Activated CD4-positive, alpha-beta T cell treated with anti-CD3 and anti-CD28 coated beads, Interleukin-2, amount 10 ng/mL, durations not matched to agents 24 days and 14 days (primary cell): Measurements from ENCODE around the gene CYP4F8. TPM values are rescaled to one million over a fixed set of nuclear protein-coding genes. Genes with fewer than 3 reads are reported as not detected.

Experiments
- DNase-seq: peaks from one replicate; pipeline ENCODE4 v3.0.0; 2022
- H3K27ac Mint-ChIP-seq: one replicate; pipeline ENCODE4 v1.8.0; 2022; ENCODE audit warnings: mild to moderate bottlenecking, mixed read lengths
- H3K27me3 Mint-ChIP-seq: one replicate; pipeline ENCODE4 v1.8.0; 2022; ENCODE audit warnings: mixed read lengths
- H3K36me3 Mint-ChIP-seq: one replicate; pipeline ENCODE4 v1.8.0; 2022; ENCODE audit warnings: low read depth, mild to moderate bottlenecking, mixed read lengths
- H3K4me1 Mint-ChIP-seq: one replicate; pipeline ENCODE4 v1.8.0; 2021; ENCODE audit warnings: mixed read lengths
- H3K4me3 Mint-ChIP-seq: one replicate; pipeline ENCODE4 v1.8.0; 2022; ENCODE audit warnings: mild to moderate bottlenecking, moderate library complexity, mixed read lengths
- H3K9me3 Mint-ChIP-seq: one replicate; pipeline ENCODE4 v1.8.0; 2021; ENCODE audit warnings: mixed read lengths
- intact Hi-C: fragments of 100-400 bp; cut with micrococcal nuclease; formaldehyde crosslinking; loops from one replicate; pipeline ENCODE4 v1.15.1; 2023
- total RNA-seq: library from RNA; stranded (reverse); gene quantifications from 2 replicates; pipeline ENCODE4 v1.2.3, GENCODE V29; 2022

Gene CYP4F8
- total RNA-seq, 1 donor from 2014 or later: not detected

DNA sequence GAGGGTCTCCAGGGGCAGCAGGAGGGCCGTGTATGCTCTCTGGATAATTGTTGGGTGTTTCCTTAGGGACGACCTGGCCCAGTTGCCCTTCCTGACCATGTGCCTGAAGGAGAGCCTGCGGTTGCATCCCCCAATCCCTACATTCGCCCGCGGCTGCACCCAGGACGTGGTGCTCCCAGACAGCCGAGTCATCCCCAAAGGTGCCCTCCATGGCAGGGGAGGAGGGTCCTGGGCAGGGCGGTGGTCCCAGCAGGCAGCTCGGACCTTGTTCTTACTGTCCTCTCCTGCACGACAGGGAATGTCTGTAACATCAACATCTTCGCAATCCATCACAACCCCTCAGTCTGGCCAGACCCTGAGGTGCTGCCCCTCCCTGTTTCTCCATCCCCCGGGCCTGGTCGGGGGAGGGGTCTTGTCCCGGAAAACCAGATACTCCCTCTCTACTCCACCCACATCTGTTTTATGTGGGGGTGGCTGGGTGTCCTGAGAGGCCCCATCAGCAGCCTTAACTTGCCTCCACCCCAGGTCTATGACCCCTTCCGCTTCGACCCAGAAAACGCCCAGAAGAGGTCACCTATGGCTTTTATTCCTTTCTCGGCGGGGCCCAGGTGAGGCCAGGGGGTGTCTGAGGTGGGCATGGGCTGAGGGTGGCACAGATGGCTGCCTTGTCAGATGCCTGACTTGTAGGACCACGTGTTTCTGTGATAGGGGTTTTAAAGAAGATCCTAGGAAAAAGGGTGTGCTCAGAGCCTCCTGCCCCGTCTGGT lies 13.4 kb downstream of the CYP4F8 start:
- peaks cover 6% of the 10 kb centered on the region for H3K27me3 Mint-ChIP-seq
- H3K4me1 Mint-ChIP-seq: no peaks in the 10 kb centered on the region
- no peaks in the 10 kb centered on the region for H3K36me3 Mint-ChIP-seq
- H3K4me3 Mint-ChIP-seq: no peak overlapping the region
- no peaks in the 10 kb centered on the region for H3K9me3 Mint-ChIP-seq
- no peak overlapping the region for H3K27ac Mint-ChIP-seq
- no peak for DNase-seq
- intact Hi-C loops: loop anchor here (1.0 to 10.0 kb wide), 3 partner anchors 241 to 554 kb away; no protein-coding TSS in a partner anchor

DNA sequence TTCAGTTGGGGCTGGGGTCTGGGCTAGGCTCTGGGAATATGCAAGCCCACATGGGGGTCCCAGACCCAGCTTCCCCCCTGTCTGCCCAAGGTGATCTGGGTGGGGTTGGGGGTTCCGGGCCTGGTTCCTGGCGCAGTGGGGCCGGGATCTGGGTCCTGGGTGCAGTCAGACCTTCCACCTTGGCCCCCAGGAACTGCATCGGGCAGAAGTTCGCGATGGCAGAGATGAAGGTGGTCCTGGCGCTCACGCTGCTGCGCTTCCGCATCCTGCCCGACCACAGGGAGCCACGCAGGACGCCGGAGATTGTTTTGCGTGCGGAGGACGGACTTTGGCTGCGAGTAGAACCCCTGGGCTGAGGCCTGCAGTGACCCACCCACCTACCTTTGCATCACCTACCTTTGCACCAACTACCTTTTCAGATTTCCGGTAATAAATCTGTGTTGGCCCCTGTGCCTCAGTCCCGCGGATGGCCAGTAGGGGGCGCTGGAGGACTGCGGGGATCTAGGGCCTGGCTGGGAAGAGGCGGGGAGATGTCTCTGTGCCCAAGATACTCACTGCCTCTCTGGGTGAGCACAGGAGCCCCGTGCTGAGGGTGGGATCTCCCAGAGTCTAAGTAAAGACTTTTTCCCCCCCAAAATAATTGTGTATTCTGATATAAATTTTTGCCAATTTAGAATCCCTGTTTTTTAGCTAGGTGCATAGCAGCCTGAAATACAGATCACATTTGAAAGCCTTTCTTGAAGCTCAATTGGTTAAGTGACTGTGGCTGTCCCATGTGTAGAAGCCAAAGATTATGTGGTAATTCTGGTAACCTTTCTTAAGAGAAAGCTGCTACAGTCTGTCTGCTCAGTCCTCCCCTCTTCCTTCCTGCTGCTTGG lies 14.2 kb downstream of the CYP4F8 start:
- DNase-seq: peak; percentile 96
- H3K4me3 Mint-ChIP-seq: no peak overlapping the region
- intact Hi-C loops: loop anchor here (1.0 to 10.0 kb wide), 3 partner anchors 240 to 553 kb away; no protein-coding TSS in a partner anchor
- H3K36me3 Mint-ChIP-seq: no peaks in the 10 kb centered on the region
- H3K27ac Mint-ChIP-seq: no peak overlapping the region
- H3K4me1 Mint-ChIP-seq: no peaks in the 10 kb centered on the region
- no peaks in the 10 kb centered on the region for H3K9me3 Mint-ChIP-seq
- H3K27me3 Mint-ChIP-seq: peaks cover 10% of the 10 kb centered on the region

DNA sequence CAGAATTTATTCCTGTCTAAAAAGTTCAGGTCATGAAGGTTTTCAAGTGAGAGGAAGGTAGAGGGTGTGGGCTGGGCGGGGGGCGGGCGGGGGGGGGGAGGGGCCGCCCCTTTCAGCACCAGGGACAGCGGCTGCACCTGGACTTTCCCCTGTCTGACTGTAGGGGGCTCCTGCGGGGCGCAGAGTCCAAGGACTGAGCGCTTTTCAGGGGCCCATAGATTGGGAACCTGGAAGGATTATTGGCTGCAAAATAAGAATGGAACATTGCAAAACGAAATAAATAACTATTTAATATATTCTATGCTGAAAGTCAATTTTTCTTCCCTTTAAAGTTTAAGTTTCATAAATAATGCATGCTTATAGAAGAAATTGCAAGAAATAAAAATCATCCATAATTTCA lies 16.8 kb downstream of the CYP4F8 start:
- Mint-ChIP-seq H3K4me3 (no peak overlapping the region), H3K27ac (no peak overlapping the region), H3K27me3 (peaks cover 11% of the 10 kb centered on the region), H3K9me3 (no peaks in the 10 kb centered on the region), H3K4me1 (no peaks in the 10 kb centered on the region), H3K36me3 (no peaks in the 10 kb centered on the region)
- peak; percentile 67 for DNase-seq
- intact Hi-C loops: no loop called here

DNA sequence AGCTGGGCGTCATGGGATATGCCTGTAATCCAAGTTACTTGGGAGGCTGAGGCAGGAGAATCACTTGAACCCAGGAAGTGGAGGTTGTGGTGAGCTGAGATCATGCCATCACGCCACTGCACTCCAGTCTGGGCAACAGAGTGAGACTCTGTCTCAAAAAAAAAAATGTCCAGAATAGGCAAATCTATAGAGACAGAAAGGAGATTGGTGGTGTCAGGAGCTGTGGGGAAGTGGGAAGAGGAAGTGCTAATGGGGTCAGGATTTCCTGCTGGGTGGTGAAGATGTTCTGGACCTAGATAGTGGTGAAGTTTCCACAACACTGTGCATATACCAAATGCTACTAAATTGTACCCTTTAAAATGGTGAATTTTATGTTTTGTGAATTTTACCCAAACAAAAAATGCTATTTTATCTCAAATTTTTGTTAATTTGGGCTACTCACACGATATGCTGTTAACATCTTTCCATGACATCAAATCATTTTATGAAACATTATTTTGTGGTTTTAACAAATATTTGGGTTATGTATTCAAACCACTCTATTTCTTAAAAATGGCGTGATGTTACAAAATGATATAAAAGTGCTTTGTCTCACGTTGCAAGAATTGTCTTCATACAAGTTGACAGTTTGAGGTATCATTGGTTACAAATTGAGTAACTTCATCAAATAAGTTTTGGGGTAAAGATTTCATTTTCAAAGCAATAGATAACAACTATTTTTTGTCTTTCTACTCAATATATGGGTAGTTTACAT lies 18.2 kb downstream of the CYP4F8 start:
- intact Hi-C loops: no loop called here
- DNase-seq: no peak
- no peak overlapping the region for H3K4me3 Mint-ChIP-seq
- no peaks in the 10 kb centered on the region for H3K9me3 Mint-ChIP-seq
- H3K27ac Mint-ChIP-seq: no peak overlapping the region
- no peaks in the 10 kb centered on the region for H3K36me3 Mint-ChIP-seq
- H3K27me3 Mint-ChIP-seq: peaks cover 11% of the 10 kb centered on the region
- no peaks in the 10 kb centered on the region for H3K4me1 Mint-ChIP-seq

DNA sequence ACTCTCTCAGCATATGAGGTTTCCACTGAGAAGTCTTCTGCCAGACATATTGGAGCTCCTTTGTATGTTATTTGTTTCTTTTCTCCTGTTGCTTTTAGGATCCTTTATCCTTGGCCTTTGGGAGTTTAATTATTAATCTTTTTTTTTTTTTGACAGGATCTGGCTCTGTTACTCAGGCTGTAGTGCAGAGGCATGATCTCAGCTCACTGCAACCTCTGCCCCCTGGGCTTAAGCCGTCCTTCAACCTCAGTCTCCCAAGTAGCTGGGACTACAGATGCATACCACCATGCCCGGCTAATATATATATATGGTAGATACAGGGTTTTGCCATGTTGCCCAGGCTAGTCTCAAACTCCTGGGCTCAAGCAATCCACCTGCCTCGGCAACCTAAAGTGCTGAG lies 19.1 kb downstream of the CYP4F8 start:
- no peak for DNase-seq
- H3K4me3 Mint-ChIP-seq: no peak overlapping the region
- H3K36me3 Mint-ChIP-seq: no peaks in the 10 kb centered on the region
- H3K27ac Mint-ChIP-seq: no peak overlapping the region
- peaks cover 11% of the 10 kb centered on the region for H3K27me3 Mint-ChIP-seq
- no peaks in the 10 kb centered on the region for H3K4me1 Mint-ChIP-seq
- intact Hi-C loops: no loop called here
- no peaks in the 10 kb centered on the region for H3K9me3 Mint-ChIP-seq

DNA sequence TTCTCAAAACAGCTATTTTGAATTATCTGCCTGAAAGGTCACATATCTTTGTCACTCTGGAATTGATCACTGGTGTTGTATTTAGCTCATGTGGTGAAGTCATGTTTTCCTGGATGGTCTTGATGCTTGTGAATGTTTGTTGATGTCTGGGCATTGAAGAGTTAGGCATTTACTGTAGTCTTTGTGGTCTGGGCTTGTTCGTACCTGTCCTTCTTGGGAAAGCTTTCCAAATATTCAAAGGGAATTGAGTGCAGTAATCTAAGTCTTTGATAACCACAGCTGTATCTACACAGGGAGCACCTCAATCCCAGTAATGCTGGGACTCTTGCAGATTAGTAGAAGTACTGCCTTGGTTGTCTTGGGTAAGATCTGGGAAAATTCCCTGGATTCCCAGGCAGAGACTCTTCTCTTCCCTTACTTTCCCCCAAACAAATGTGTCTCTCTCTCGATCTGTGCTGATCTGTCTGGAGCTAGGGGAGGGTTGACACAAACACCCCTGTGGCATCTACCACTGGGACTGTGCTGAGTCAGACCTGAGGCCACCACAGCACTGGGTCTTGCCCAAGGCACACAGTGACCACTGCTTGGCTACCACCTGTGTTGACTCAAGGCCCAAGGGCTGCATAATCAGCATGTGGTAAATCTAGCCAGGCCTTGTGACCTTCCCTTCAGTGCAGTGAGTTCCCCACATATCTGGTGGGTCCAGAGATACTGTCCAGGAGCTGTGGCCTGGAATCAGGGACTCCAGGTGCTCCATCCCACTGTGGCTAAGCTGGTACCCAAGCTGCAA lies 20.2 kb downstream of the CYP4F8 start:
- intact Hi-C loops: no loop called here
- no peaks in the 10 kb centered on the region for H3K36me3 Mint-ChIP-seq
- H3K27me3 Mint-ChIP-seq: peaks cover 11% of the 10 kb centered on the region
- no peak overlapping the region for H3K4me3 Mint-ChIP-seq
- H3K27ac Mint-ChIP-seq: no peak overlapping the region
- H3K9me3 Mint-ChIP-seq: no peaks in the 10 kb centered on the region
- H3K4me1 Mint-ChIP-seq: no peaks in the 10 kb centered on the region
- no peak for DNase-seq

DNA sequence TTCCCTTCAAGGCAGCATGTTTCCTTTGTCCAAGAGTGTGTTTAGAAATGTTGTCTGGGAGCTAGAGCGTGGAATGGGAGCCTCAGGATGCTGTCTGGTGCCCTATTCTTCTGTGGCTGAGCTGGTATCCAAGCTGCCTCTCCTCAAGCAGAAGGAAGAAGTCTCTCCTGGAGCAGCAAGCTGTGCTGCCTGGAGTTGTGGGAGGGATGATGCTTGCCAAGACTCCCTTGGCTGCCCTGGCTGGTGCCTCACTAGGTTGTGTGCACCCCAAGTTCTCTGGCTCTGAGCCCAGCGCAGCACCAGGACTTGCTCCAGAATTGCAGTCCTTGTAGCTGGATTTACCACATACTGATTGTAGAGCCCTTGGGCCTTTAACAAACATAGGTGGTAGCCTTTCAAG lies 21.0 kb downstream of the CYP4F8 start:
- H3K9me3 Mint-ChIP-seq: no peaks in the 10 kb centered on the region
- H3K27me3 Mint-ChIP-seq: peaks cover 11% of the 10 kb centered on the region
- no peak overlapping the region for H3K27ac Mint-ChIP-seq
- no peak for DNase-seq
- no peaks in the 10 kb centered on the region for H3K4me1 Mint-ChIP-seq
- intact Hi-C loops: no loop called here
- no peaks in the 10 kb centered on the region for H3K36me3 Mint-ChIP-seq
- H3K4me3 Mint-ChIP-seq: no peak overlapping the region

DNA sequence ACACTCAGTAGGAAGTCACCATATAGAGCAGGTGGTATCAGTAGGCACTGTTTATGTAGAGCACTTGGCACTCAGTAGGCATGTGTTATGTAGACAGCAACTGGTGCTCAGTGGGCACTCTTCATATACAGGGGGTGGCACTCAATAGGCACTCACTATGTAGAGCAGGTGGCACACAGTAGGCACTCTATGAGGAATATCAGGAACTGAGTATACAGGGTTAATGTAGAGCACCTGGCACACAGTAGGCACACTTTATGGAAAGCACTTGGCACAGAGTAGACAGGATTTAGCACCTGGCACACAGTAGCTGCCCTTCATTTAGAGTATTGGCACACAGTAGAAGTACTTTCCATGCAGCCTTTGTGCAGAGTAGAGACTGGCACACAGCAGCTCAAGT lies 24.6 kb downstream of the CYP4F8 start:
- no peak for DNase-seq
- H3K9me3 Mint-ChIP-seq: peaks cover 4% of the 10 kb centered on the region
- intact Hi-C loops: no loop called here
- H3K27me3 Mint-ChIP-seq: peaks cover 3% of the 10 kb centered on the region
- H3K36me3 Mint-ChIP-seq: no peaks in the 10 kb centered on the region
- H3K4me3 Mint-ChIP-seq: no peak overlapping the region
- no peak overlapping the region for H3K27ac Mint-ChIP-seq
- peaks cover 2% of the 10 kb centered on the region for H3K4me1 Mint-ChIP-seq

DNA sequence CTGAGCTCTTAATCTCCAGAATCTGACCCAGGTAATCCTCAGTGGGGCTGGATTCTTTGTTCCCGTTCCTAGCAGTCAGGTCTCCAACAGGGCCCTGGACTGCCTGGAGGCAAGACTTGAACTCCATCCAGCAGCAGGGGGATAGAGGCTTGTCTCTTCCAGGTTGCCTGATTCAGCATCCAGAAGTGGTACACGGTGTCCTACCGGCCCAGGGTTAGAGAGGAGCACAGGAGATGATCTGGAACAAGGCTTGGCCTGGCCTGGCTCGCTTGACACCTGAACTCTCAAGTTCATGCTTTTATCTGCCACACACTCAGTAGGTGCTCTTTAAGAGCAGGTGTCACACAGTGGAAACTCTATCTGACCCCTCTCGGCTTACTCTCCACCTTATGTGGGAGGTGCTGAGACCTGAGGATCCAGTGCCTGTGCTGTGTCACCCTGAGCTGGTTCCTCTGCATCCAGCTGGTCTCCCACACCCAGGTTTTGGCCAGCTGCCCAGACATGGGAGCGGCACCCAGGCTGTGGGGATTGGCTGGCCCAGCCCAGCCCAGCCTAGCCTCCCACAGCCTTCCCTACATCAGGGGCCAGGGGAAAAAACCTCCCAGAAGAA lies 25.4 kb downstream of the CYP4F8 start, which contains the start of gene CYP4F3:
CYP4F3 (plus strand) TSS at position 604 of the 610 bp plus-strand sequence. CDS start 519 bp downstream, outside the sequence.
- Mint-ChIP-seq H3K4me3 (no peak within 1 kb of the TSS), H3K4me1 (peaks cover 2% of the 10 kb centered on the region), H3K9me3 (peaks cover 4% of the 10 kb centered on the region), H3K27ac (no peak within 1 kb of the TSS), H3K27me3 (peaks cover under 1% of the 10 kb centered on the region), H3K36me3 (no peaks in the 10 kb centered on the region)
- no peak for DNase-seq
- intact Hi-C loops: no loop called here

DNA sequence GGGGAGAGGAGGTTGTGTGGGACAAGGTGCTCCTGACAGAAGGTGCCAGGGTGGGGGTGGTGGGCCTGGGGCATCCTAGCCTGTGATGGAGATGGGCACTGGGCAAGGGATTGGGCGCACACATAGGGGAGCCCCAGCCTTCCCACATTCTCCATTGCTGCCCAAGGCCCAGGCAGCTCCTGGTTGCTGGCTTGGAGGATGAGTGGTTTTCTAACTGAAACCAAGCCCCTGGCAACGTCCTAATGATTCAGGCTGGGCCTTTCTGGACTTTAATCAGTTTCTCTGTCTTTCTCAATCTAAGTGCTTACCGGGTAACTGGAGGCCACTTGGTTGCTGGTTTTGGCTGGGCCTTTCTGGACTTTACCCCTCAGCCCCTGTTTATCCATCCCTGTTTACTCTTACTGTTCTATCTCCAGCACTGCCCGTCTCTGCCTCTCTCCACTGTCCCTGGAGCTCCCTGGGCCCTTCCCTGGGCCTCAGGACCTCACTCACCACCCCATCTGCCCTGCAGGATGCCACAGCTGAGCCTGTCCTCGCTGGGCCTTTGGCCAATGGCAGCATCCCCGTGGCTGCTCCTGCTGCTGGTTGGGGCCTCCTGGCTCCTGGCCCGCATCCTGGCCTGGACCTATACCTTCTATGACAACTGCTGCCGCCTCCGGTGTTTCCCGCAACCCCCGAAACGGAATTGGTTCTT lies 26.0 kb downstream of the CYP4F8 start:
- H3K27ac Mint-ChIP-seq: no peak overlapping the region
- H3K9me3 Mint-ChIP-seq: peaks cover 4% of the 10 kb centered on the region
- peaks cover 2% of the 10 kb centered on the region for H3K4me1 Mint-ChIP-seq
- H3K4me3 Mint-ChIP-seq: no peak overlapping the region
- DNase-seq: no peak
- H3K27me3 Mint-ChIP-seq: no peaks in the 10 kb centered on the region
- intact Hi-C loops: no loop called here
- H3K36me3 Mint-ChIP-seq: no peaks in the 10 kb centered on the region

DNA sequence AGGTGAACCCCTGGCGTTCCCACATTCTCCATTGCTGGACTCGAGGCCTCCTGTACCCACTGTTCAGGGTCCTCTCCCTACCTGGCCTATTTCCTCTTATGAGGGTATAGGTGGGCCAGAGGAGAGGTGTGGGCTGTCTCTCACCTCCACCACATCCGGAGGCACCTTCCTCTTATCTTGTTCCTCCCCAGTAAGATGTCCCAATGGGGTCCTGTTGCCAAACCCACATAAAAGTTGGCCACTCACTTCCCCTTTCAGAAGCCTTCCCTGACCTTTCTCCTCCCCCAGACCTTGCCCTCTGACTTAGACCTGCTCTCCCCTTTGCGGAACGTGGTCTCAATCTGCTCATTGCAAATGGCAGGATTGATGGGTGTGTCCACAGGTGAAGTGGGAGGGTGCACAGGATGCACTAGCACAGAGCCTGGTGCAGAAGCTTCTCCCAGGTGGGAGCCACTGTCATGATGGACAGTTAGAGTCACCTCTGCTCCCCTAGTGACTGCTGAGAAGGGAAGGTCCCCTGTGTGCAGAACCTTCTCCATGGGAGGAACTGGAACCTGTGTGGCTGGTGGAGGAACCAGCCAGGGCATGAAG lies 27.0 kb downstream of the CYP4F8 start:
- H3K27me3 Mint-ChIP-seq: no peaks in the 10 kb centered on the region
- H3K36me3 Mint-ChIP-seq: no peaks in the 10 kb centered on the region
- intact Hi-C loops: no loop called here
- no peak for DNase-seq
- no peak overlapping the region for H3K27ac Mint-ChIP-seq
- peaks cover 4% of the 10 kb centered on the region for H3K9me3 Mint-ChIP-seq
- no peak overlapping the region for H3K4me3 Mint-ChIP-seq
- peaks cover 2% of the 10 kb centered on the region for H3K4me1 Mint-ChIP-seq

DNA sequence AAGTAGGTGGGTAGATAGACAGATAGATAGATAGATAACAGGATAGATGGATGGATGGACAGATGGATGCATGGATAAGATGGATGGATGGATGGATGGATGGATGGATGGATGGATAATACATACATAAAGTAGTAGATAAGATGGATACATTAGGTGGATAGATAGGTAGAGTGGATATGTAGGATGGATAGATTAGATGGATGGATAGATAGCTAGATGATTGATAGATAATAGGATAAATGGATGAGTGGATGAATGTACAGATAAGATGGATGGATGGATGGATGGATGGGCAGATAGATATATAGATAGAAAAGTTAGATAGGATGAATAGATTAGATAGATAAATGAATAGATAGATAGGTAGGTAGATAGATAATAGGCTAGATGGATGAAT lies 27.8 kb downstream of the CYP4F8 start:
- Mint-ChIP-seq H3K27ac (no peak overlapping the region), H3K9me3 (peaks cover 4% of the 10 kb centered on the region), H3K4me3 (no peak overlapping the region), H3K4me1 (peaks cover 2% of the 10 kb centered on the region), H3K27me3 (no peaks in the 10 kb centered on the region), H3K36me3 (no peaks in the 10 kb centered on the region)
- no peak for DNase-seq
- intact Hi-C loops: no loop called here
